ENCODE measurements around the gene CDK11B.
"Not testable (repeated sequence)": the region's sequence is repeated elsewhere in the genome, so short reads cannot be mapped to it uniquely, and the experiment has no call there.

The CDK11B gene

GRCh38 chr1:1683104-1683905 is 24.5 kb upstream of the CDK11B start:
- DNase-seq (ENCODE audit: low read depth, low spot score): no peak

GRCh38 chr1:1680912-1681273 is 22.1 kb upstream of the CDK11B start:
- DNase-seq (ENCODE audit: low read depth, low spot score): no peak

- no peak for DNase-seq (ENCODE audit: low read depth, low spot score)
Measured at GRCh38 chr1:1680031-1680911, 21.5 kb upstream of the CDK11B start.

GRCh38 chr1:1678581-1679380 is 20.0 kb upstream of the CDK11B start:
- DNase-seq (ENCODE audit: low read depth, low spot score): no peak

- DNase-seq (ENCODE audit: low read depth, low spot score): no peak
Measured at GRCh38 chr1:1677718-1678580, 19.1 kb upstream of the CDK11B start.

- DNase-seq (ENCODE audit: low read depth, low spot score): not testable (repeated sequence)
Measured at GRCh38 chr1:1676087-1676486, 17.3 kb upstream of the CDK11B start.

- not testable (repeated sequence) for DNase-seq (ENCODE audit: low read depth, low spot score)
Measured at GRCh38 chr1:1675218-1675617, 16.4 kb upstream of the CDK11B start.

- not testable (repeated sequence) for DNase-seq (ENCODE audit: low read depth, low spot score)
Measured at GRCh38 chr1:1674806-1675205, 16.0 kb upstream of the CDK11B start.

- no peak for DNase-seq (ENCODE audit: low read depth, low spot score)
Measured at GRCh38 chr1:1672181-1672965, 13.6 kb upstream of the CDK11B start.

GRCh38 chr1:1671365-1672119 is 12.7 kb upstream of the CDK11B start:
- no peak for DNase-seq (ENCODE audit: low read depth, low spot score)

- no peak for DNase-seq (ENCODE audit: low read depth, low spot score)
Measured at GRCh38 chr1:1670866-1671265, 12.1 kb upstream of the CDK11B start.

- DNase-seq (ENCODE audit: low read depth, low spot score): no peak
Measured at GRCh38 chr1:1669468-1670440, 10.9 kb upstream of the CDK11B start.

- no peak for DNase-seq (ENCODE audit: low read depth, low spot score)
Measured at GRCh38 chr1:1666526-1666925, 7.7 kb upstream of the CDK11B start.

GRCh38 chr1:1665815-1666251 is 7.0 kb upstream of the CDK11B start:
- DNase-seq (ENCODE audit: low read depth, low spot score): no peak

GRCh38 chr1:1664941-1665814 is 6.4 kb upstream of the CDK11B start:
- no peak for DNase-seq (ENCODE audit: low read depth, low spot score)

- not testable (repeated sequence) for DNase-seq (ENCODE audit: low read depth, low spot score)
Measured at GRCh38 chr1:1664318-1664717, 5.5 kb upstream of the CDK11B start.
